Thymus (tissue), 11 donors: ENCODE data around the gene PYCR2. TPM values are rescaled to one million over a fixed set of nuclear protein-coding genes. Genes with fewer than 3 reads are reported as not detected.
A peak's percentile ranks its signal among the peaks of the same experiment; 100 is the strongest.

ENCODE experiments used
- DNase-seq, 9 donors: peaks; one replicate each; pipeline ENCODE4 v3.0.0-alpha.2; 2013; ENCODE audit warnings: low spot score in 9 of 9, low read depth in 6 of 9, missing footprints in 1 of 9
- H3K27ac ChIP-seq, 2 donors: one replicate each; pipeline ENCODE4 v1.5.1; 2013; ENCODE audit warnings: control low read depth in 1 of 2, low read depth in 1 of 2, low read length in 1 of 2, mild to moderate bottlenecking in 1 of 2, moderate library complexity in 1 of 2
- H3K27me3 ChIP-seq, 2 donors: one replicate each; pipeline ENCODE4 v1.5.1; 2013; ENCODE audit warnings: low read length in 1 of 2; ENCODE audit not compliant: control insufficient read depth in 2 of 2, insufficient read depth in 1 of 2
- H3K36me3 ChIP-seq, 2 donors: one replicate each; pipeline ENCODE4 v1.5.1; 2013; ENCODE audit warnings: low read length in 1 of 2, mild to moderate bottlenecking in 1 of 2, moderate library complexity in 1 of 2; ENCODE audit not compliant: control insufficient read depth in 2 of 2, insufficient read depth in 2 of 2
- H3K4me1 ChIP-seq, 2 donors: one replicate each; pipeline ENCODE4 v1.5.1; 2013; ENCODE audit warnings: low read length in 2 of 2; ENCODE audit not compliant: control insufficient read depth in 2 of 2, insufficient read depth in 2 of 2
- H3K4me3 ChIP-seq, 2 donors: one replicate each; pipeline ENCODE4 v1.5.1; 2013; ENCODE audit warnings: low read length in 2 of 2, control low read depth in 1 of 2, mild to moderate bottlenecking in 1 of 2
- H3K9me3 ChIP-seq, 2 donors: one replicate each; pipeline ENCODE4 v1.5.1; 2013; ENCODE audit warnings: low read length in 1 of 2, mild to moderate bottlenecking in 1 of 2; ENCODE audit not compliant: control insufficient read depth in 2 of 2, insufficient read depth in 1 of 2
- WGBS: extraction: QIAGEN DNeasy Blood & Tissue Kit; methylation state at CpG from one replicate; pipeline ENCODE4 v1.1.7; 2013; 5-methylcytosine and 5-hydroxymethylcytosine counted together
- polyA plus RNA-seq: library from polyadenylated mRNA; stranded (reverse); fragments of 200-250 nt; gene quantifications from one replicate; pipeline ENCODE4 v1.2.3, GENCODE V29; 2013
- total RNA-seq: library from RNA; stranded (reverse); fragments of 120-200 nt; gene quantifications from one replicate; pipeline ENCODE4 v1.2.4, GENCODE V29; 2013
- donor health status: healthy.

PYCR2 gene
- total and polyA plus RNA-seq, 2 donors, result 50.7 to 80.7 TPM

DNA sequence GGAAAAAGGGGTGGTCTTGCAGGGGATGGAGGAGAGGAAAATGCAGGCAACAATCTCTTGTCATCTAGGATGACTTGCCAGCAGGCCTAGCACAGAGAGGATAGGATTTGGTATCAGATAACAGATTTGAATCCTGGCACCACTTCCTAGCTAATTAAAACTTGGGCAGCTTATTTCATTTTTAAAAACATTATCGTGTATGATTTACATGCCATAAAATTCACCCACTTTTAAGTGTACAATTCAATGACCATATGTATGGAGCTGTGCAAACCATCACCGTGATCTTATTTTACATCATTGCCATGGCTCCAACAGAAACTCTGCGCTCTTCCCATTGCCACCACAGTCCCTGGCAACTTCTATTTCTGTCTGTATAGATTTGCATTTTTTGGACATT, 6.9 kb downstream of the PYCR2 start:
- no peaks in the 10 kb centered on the region for H3K27me3 ChIP-seq
- no peak for DNase-seq
- 96% methylated on average over 3 of the region's 3 CpGs for WGBS
- H3K4me3 ChIP-seq, result no peak overlapping the region
- no peaks in the 10 kb centered on the region for H3K9me3 ChIP-seq
- peaks cover 40 to 46% of the 10 kb centered on the region in 2 donors for H3K36me3 ChIP-seq
- peaks cover 0 to 2% of the 10 kb centered on the region in 2 donors for H3K4me1 ChIP-seq
- no peak overlapping the region for H3K27ac ChIP-seq

DNA sequence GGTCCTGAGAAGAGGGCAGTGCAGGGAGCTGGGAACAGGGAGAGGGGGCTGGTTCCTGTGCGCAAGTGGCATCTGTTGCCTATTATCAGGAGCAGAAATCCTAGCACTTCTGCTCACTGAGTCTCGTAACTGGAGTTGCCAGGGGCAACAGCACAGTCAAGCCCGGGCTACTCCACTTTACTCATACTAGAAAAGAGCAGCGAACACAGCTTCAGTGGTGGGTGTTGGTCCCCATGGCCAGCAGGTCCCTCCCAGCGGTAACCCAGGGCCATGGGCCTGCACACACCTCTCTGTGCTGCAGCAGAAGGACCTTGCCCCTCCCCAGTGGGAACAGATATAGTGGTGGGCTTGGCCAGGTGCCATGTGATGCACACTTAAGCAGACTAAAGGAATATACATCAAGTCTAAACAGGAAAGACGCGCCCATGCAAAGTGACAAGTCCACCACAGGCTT, 8.5 kb downstream of the PYCR2 start:
- Histone ChIP-seq H3K4me3 (no peak overlapping the region), H3K27ac (no peak overlapping the region), H3K27me3 (no peaks in the 10 kb centered on the region), H3K9me3 (no peaks in the 10 kb centered on the region), H3K4me1 (peaks cover 5 to 13% of the 10 kb centered on the region in 2 donors), H3K36me3 (peaks cover 25 to 33% of the 10 kb centered on the region in 2 donors)
- whole genome bisulfite sequencing, result 97% methylated on average over 7 of the region's 7 CpGs
- DNase-seq, result no peak

DNA sequence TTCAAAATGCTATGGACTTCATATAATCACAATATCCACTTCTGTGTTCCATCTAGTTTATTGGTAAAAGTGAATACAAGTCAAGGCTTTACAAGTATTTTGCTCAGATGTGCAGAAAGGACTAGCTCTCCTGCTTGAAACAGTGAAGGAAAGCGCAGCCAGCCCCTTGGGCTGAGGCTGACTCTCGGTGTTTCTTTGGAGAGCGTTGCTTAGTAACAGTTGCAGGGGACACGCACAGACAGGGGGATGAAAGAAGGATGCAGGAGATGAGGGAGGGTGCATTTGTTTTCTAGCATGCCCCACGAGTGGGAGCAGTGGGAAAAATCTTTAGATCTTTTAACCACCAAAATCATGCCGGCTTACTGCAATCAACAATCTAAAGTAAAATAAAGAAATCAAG, 9.1 kb downstream of the PYCR2 start:
- Histone ChIP-seq H3K36me3 (peaks cover 21 to 27% of the 10 kb centered on the region in 2 donors), H3K4me1 (peaks cover 5 to 19% of the 10 kb centered on the region in 2 donors), H3K27me3 (no peaks in the 10 kb centered on the region), H3K4me3 (no peak overlapping the region), H3K27ac (no peak overlapping the region), H3K9me3 (no peaks in the 10 kb centered on the region)
- WGBS, result 97% methylated on average over 6 of the region's 6 CpGs
- no peak for DNase-seq

DNA sequence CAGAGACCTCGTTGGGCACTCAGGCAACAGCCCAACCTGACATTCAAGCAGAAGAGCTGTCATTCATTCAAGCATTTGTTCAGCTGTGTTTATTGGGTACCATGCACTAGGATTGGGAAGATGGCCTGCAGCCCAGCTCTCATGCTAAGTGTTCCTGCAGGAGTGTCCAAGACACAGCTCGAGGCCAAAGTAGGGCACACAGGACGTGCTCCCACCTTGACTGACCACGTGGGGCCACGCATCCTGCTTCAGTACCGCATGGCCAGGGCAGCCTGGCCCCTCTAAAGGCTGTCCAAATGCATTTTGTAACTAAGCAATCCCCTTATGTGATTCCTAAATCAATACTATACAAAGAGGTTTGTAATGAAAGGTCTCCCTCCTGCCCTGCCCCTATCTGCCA, 9.7 kb downstream of the PYCR2 start:
- Histone ChIP-seq H3K27me3 (no peaks in the 10 kb centered on the region), H3K4me3 (no peak overlapping the region), H3K9me3 (no peaks in the 10 kb centered on the region), H3K36me3 (peaks cover 17 to 24% of the 10 kb centered on the region in 2 donors), H3K27ac (no peak overlapping the region), H3K4me1 (peaks cover 5 to 25% of the 10 kb centered on the region in 2 donors)
- DNase-seq, result no peak
- WGBS, result 97% methylated on average over 6 of the region's 6 CpGs

DNA sequence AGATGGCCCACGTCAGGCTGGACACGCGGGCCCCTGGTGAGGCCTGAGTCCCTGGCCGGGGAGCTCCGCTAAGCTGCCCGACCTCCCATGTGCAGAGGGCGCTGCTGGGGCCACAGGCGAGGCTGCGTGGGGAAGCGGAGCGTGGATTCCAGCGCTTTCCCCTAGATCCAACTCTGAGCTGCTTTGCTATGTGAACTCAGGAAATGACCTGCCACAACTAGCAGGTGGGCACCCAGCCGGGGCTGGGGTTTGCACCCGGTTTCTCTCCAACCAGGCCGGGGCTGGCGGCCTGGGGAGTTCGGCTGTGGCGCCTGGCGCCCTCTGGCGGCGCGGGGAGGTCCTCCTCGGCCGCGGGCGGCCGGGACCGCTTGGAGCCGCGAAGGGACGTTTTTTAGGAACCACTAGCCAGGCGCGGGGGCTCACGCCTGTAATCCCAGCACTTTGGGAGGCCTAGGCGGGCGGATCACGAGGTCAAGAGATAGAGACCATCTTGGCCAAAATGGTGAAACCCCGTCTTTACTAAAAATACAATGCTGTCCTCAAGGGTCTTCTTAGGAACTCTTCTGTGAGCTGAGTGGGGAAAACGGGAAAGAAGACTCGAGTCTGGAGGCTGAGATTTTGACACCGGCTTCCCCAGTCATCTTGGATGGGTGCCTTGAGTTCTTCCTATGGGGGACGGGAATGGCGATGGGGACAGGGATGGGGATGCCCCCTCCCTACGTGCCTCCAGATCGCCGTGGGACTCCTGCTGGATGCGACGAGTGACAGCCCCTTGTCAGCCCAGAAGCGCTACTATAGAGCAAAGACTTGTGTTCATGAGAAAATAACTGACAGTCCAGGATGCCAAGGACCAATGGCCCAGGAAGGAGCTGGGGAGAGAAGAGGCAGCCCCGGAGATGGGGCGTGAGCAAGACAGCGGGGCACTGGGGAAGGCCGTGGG, 12.6 kb downstream of the PYCR2 start:
- Histone ChIP-seq H3K36me3 (peaks cover under 1 to 9% of the 10 kb centered on the region in 2 donors), H3K9me3 (no peaks in the 10 kb centered on the region), H3K4me1 (peaks cover 5 to 25% of the 10 kb centered on the region in 2 donors), H3K27me3 (no peaks in the 10 kb centered on the region), H3K27ac (no peak overlapping the region), H3K4me3 (no peak overlapping the region)
- WGBS, result 53% methylated on average over 53 of the region's 53 CpGs
- peak; percentile 39 to 86 (median 64) for DNase-seq

DNA sequence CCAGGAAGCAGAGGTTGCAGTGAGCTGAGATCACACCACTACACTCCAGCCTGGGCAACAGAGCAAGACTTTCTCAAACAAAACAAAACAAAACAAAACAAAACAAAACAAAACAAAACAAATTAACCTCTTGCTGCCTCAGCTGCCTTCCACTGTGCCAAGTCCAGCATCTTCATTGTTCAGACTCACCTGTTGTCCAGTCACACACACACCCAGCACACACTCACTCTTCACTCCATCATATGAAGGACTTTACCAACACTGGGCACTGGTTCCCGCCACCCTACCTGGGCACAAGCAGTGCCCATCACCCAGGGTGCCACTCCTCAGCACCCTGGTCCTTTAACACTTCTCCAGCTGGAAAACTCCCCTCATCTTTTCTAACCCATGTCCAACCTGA, 14.6 kb downstream of the PYCR2 start:
- WGBS, result 98% methylated on average over 1 of the region's 1 CpG
- H3K36me3 ChIP-seq, result peaks cover 0 to 2% of the 10 kb centered on the region in 2 donors

DNA sequence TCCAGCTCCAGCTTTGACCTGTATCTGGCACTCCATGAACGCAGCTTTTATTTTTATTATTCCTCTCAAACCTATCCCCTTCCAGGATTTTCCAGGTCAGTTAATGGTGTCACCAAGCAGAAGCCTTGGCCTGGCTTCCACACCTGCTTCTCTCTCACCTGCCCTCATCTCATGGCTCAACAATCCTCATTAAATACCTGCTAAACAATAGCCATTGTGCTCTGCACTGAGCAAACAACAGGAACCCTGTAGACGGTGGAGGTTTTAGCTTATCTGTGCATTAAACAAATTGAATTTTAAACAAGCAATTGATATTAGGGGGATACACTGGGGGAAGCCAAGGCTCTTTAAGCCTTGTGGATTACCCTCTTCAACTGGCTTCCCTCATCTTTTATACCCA, 15.3 kb downstream of the PYCR2 start:
- Histone ChIP-seq H3K4me1 (peaks cover 5 to 25% of the 10 kb centered on the region in 2 donors), H3K27ac (no peak overlapping the region), H3K4me3 (no peak overlapping the region), H3K36me3 (no peaks in the 10 kb centered on the region), H3K27me3 (no peaks in the 10 kb centered on the region), H3K9me3 (no peaks in the 10 kb centered on the region)
- 97% methylated on average over 2 of the region's 2 CpGs for WGBS
- DNase-seq, result no peak

More for the DNA sequence above, 14.6 kb downstream of the PYCR2 start:
- Histone ChIP-seq H3K4me1 (peaks cover 5 to 25% of the 10 kb centered on the region in 2 donors), H3K9me3 (no peaks in the 10 kb centered on the region), H3K27me3 (no peaks in the 10 kb centered on the region), H3K27ac (no peak overlapping the region), H3K4me3 (no peak overlapping the region)
- no peak for DNase-seq

DNA sequence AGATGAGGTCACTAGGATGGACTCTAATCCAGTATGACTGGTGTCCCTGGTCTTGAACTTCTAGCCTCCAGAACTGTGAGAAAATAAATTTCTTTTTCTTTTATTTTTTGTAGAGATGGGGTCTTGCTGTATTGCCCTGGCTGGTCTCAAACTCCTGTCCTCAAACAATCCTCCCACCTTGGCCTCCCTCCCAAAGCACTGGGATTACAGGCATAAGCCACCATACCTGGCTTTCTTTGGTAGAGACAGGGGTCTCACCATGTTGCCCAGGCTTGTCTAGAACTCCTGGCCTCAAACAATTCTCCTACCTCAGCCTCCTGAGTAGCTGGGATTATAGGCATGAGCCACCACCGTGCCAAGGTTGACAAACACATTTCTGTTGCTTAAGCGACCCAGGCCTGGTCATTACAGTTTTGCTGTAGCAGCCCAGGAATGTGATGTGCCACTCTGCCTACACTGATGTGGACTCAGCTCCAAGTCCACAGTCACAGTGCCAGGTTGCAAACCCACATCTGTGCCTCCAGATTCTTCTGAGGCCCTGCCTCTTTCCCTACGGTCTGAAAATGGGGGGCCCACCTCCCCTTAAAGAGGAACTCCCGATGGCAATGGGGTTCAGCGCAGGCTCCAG, 15.9 kb downstream of the PYCR2 start:
- Histone ChIP-seq H3K36me3 (no peaks in the 10 kb centered on the region), H3K27me3 (no peaks in the 10 kb centered on the region), H3K4me1 (peaks cover 5 to 25% of the 10 kb centered on the region in 2 donors), H3K27ac (no peak overlapping the region), H3K9me3 (no peaks in the 10 kb centered on the region), H3K4me3 (no peak overlapping the region)
- 96% methylated on average over 5 of the region's 5 CpGs for WGBS
- DNase-seq, result no peak

DNA sequence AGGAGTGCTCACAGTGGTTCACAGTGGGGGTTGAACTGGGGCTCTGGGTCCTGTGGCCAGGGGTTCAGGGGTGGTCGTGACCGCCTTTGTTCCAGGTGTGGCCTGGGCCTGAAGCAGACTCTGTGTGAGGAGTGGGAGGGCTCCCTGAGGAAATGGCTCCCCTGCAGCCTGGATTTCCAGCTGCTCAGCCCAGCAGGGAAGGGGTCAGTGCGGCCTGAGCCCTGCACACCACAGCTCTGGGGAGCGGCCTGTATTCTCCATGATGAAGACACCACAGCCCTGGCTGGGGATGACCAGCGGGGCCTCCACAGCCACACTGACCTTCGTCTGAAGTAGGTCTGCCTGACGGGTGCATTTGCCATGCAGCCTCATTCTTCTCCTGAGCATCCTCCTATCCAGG, 16.7 kb downstream of the PYCR2 start:
- Histone ChIP-seq H3K4me1 (peaks cover 5 to 25% of the 10 kb centered on the region in 2 donors), H3K36me3 (no peaks in the 10 kb centered on the region), H3K27ac (no peak overlapping the region), H3K27me3 (no peaks in the 10 kb centered on the region), H3K4me3 (no peak overlapping the region), H3K9me3 (no peaks in the 10 kb centered on the region)
- 98% methylated on average over 7 of the region's 7 CpGs for WGBS
- DNase-seq, result no peak
